MCF 10A (cell line): ENCODE data around the gene CORO7. TPM values are rescaled to one million over a fixed set of nuclear protein-coding genes. Genes with fewer than 3 reads are reported as not detected.

ENCODE experiments used
- BruUV-seq: library from RNA; stranded (reverse); fragments of 400-500 nt; replicated peaks from 2 replicates; lab custom pipeline; 2021; lab: Mats Ljungman, UMichigan
- CTCF ChIA-PET: fragments of 300-600 bp; sonication (Branson Sonifier 250); formaldehyde crosslinking; extraction: SDS; loops from one replicate; lab custom pipeline; 2021; ENCODE audit warnings: antibody characterized with exemption, inconsistent platforms; lab: Yijun Ruan, JAX
- POLR2A ChIA-PET: fragments of 300-600, 350-650 bp; sonication (Branson Sonifier 250); formaldehyde crosslinking; extraction: SDS; loops from one replicate; lab custom pipeline; 2020; ENCODE audit warnings: antibody characterized with exemption, inconsistent platforms; lab: Yijun Ruan, JAX
- DNase-seq: peaks from one replicate; pipeline ENCODE4 v3.0.0-alpha.2; 2018; ENCODE audit not compliant: unreplicated experiment
- H3K27ac Mint-ChIP-seq: one replicate; pipeline ENCODE4 v1.8.0; 2022; ENCODE audit warnings: mild to moderate bottlenecking, low read depth, mixed read lengths; ENCODE audit not compliant: unreplicated experiment
- H3K27me3 Mint-ChIP-seq: one replicate; pipeline ENCODE4 v1.8.0; 2022; ENCODE audit warnings: mixed read lengths; ENCODE audit not compliant: insufficient read depth, unreplicated experiment
- H3K36me3 Mint-ChIP-seq: one replicate; pipeline ENCODE4 v1.8.0; 2022; ENCODE audit warnings: mild to moderate bottlenecking, moderate library complexity, mixed read lengths; ENCODE audit not compliant: insufficient read depth, unreplicated experiment
- H3K4me1 Mint-ChIP-seq: one replicate; pipeline ENCODE4 v1.8.0; 2022; ENCODE audit warnings: mixed read lengths; ENCODE audit not compliant: insufficient read depth, unreplicated experiment
- H3K4me3 Mint-ChIP-seq: one replicate; pipeline ENCODE4 v1.8.0; 2022; ENCODE audit warnings: mild to moderate bottlenecking, moderate library complexity, mixed read lengths; ENCODE audit not compliant: unreplicated experiment
- H3K9me3 Mint-ChIP-seq: one replicate; pipeline ENCODE4 v1.8.0; 2022; ENCODE audit warnings: mixed read lengths; ENCODE audit not compliant: unreplicated experiment
- CTCF ChIP-seq: fragments of 200-600 bp; IDR thresholded peaks from one replicate; pipeline ENCODE4 v1.8.0; 2022; ENCODE audit warnings: antibody characterized with exemption, mild to moderate bottlenecking; ENCODE audit not compliant: unreplicated experiment
- intact Hi-C: fragments of 100-400 bp; cut with micrococcal nuclease; formaldehyde crosslinking; loops from 2 replicates; pipeline ENCODE4 v1.14.1; 2022
- total RNA-seq: library from RNA; stranded (reverse); gene quantifications from 2 replicates; pipeline ENCODE4 v1.2.3, GENCODE V29; 2022

The CORO7 gene
- total RNA-seq, 1 experiment from 2014 or later: 20.3 TPM

- peaks cover 12% of the 10 kb centered on the region for H3K36me3 Mint-ChIP-seq
- H3K4me1 Mint-ChIP-seq: peaks cover 7% of the 10 kb centered on the region
- no TSS peak for BruUV-seq
- H3K27me3 Mint-ChIP-seq: no peaks in the 10 kb centered on the region
- no peak overlapping the region for H3K4me3 Mint-ChIP-seq
- no peaks in the 10 kb centered on the region for H3K9me3 Mint-ChIP-seq
- CTCF ChIA-PET: interaction anchor here (10.0 kb wide), 1 partner anchor 15 kb away, joined by 129 read pairs; no protein-coding TSS in a partner anchor
- no peak for TF ChIP-seq CTCF
- intact Hi-C loops: no loop called here
- no peak overlapping the region for H3K27ac Mint-ChIP-seq
- POLR2A ChIA-PET: interaction anchor here (1.1 kb wide), 1 partner anchor 14 kb away, joined by 3 read pairs; no protein-coding TSS in a partner anchor
- DNase-seq: no peak
Measured at GRCh38 chr16:4387781-4388180, 28.6 kb downstream of the CORO7 start.

- no peak overlapping the region for H3K27ac Mint-ChIP-seq
- no peak overlapping the region for H3K4me3 Mint-ChIP-seq
Measured at GRCh38 chr16:4386951-4387565, 29.3 kb downstream of the CORO7 start.

GRCh38 chr16:4386451-4386805, 30.0 kb downstream of the CORO7 start:
- no peak for TF ChIP-seq CTCF
- DNase-seq: no peak
- ChIA-PET POLR2A (interaction anchor here (0.5 kb wide), 1 partner anchor 88 kb away, joined by 3 read pairs; no protein-coding TSS in a partner anchor), CTCF (interaction anchor here (0.6 to 10.0 kb wide), 3 partner anchors 17 to 31 kb away, joined by 3 to 129 read pairs (median 4); no protein-coding TSS in a partner anchor)
- intact Hi-C loops: no loop called here
- no peaks in the 10 kb centered on the region for H3K4me1 Mint-ChIP-seq
- no TSS peak for BruUV-seq
- no peaks in the 10 kb centered on the region for H3K9me3 Mint-ChIP-seq
- no peaks in the 10 kb centered on the region for H3K27me3 Mint-ChIP-seq
- no peak overlapping the region for H3K4me3 Mint-ChIP-seq
- no peak overlapping the region for H3K27ac Mint-ChIP-seq
- H3K36me3 Mint-ChIP-seq: peaks cover 12% of the 10 kb centered on the region

More at GRCh38 chr16:4386951-4387565, 29.3 kb downstream of the CORO7 start:
- H3K9me3 Mint-ChIP-seq: no peaks in the 10 kb centered on the region
- H3K27me3 Mint-ChIP-seq: no peaks in the 10 kb centered on the region
- H3K4me1 Mint-ChIP-seq: no peaks in the 10 kb centered on the region
- ChIA-PET CTCF (interaction anchor here (0.6 to 10.0 kb wide), 3 partner anchors 16 to 32 kb away, joined by 3 to 129 read pairs (median 4); no protein-coding TSS in a partner anchor), POLR2A (interaction anchor here (0.5 to 1.1 kb wide), 2 partner anchors 13 to 88 kb away, joined by 3 read pairs; no protein-coding TSS in a partner anchor)
- DNase-seq: no peak
- TF ChIP-seq CTCF: no peak
- H3K36me3 Mint-ChIP-seq: peaks cover 12% of the 10 kb centered on the region
- no TSS peak for BruUV-seq
- intact Hi-C loops: no loop called here

GRCh38 chr16:4385789-4386450, 30.5 kb downstream of the CORO7 start:
- DNase-seq: no peak
- BruUV-seq: no TSS peak
- ChIA-PET CTCF (interaction anchor here (0.6 to 10.0 kb wide), 3 partner anchors 16 to 28 kb away, joined by 3 to 129 read pairs (median 4); no protein-coding TSS in a partner anchor), POLR2A (no interaction called here)
- H3K27ac Mint-ChIP-seq: no peak overlapping the region
- H3K36me3 Mint-ChIP-seq: peaks cover 8% of the 10 kb centered on the region
- H3K4me3 Mint-ChIP-seq: no peak overlapping the region
- TF ChIP-seq CTCF: no peak
- no peaks in the 10 kb centered on the region for H3K4me1 Mint-ChIP-seq
- intact Hi-C loops: no loop called here
- no peaks in the 10 kb centered on the region for H3K9me3 Mint-ChIP-seq
- H3K27me3 Mint-ChIP-seq: no peaks in the 10 kb centered on the region
